Small intestine (tissue), 7 donors: ENCODE data around the gene ACOX3. TPM values are rescaled to one million over a fixed set of nuclear protein-coding genes. Genes with fewer than 3 reads are reported as not detected.
A peak's percentile ranks its signal among the peaks of the same experiment; 100 is the strongest.

Experiments used
- DNase-seq, 2 donors: peaks; one replicate each; pipeline versions ENCODE4 v3.0.0 to v3.0.0-alpha.2; 2013
- FAIRE-seq: peaks from 2 replicates; lab custom pipeline; 2012; peaks lifted over from hg19 to GRCh38; lab: Jason Lieb, UNC
- H3K27ac ChIP-seq, 3 donors: one replicate each; pipeline ENCODE4 v1.5.1; 2013; ENCODE audit warnings: low read length in 2 of 3, mild to moderate bottlenecking in 2 of 3, control low read depth in 1 of 3, inconsistent platforms in 1 of 3, low read depth in 1 of 3, moderate library complexity in 1 of 3
- H3K27me3 ChIP-seq, 3 donors: one replicate each; pipeline ENCODE4 v1.6.1; 2013; ENCODE audit warnings: low read length in 3 of 3, inconsistent platforms in 1 of 3; ENCODE audit not compliant: control insufficient read depth in 3 of 3, insufficient read depth in 3 of 3
- H3K36me3 ChIP-seq, 3 donors: one replicate each; pipeline ENCODE4 v1.6.1; 2013; ENCODE audit warnings: low read length in 3 of 3, inconsistent platforms in 1 of 3, low read depth in 1 of 3, mild to moderate bottlenecking in 1 of 3, moderate library complexity in 1 of 3; ENCODE audit not compliant: control insufficient read depth in 3 of 3, insufficient read depth in 2 of 3
- H3K4me1 ChIP-seq, 3 donors: one replicate each; pipeline ENCODE4 v1.6.1; 2013; ENCODE audit warnings: low read length in 2 of 3, inconsistent platforms in 1 of 3, low read depth in 1 of 3, mild to moderate bottlenecking in 1 of 3, moderate library complexity in 1 of 3; ENCODE audit not compliant: control insufficient read depth in 3 of 3, insufficient read depth in 2 of 3
- H3K4me3 ChIP-seq, 3 donors: one replicate each; pipeline ENCODE4 v1.5.1; 2013; ENCODE audit warnings: low read length in 3 of 3, control low read depth in 1 of 3, inconsistent platforms in 1 of 3, low read depth in 1 of 3, mild to moderate bottlenecking in 1 of 3, moderate library complexity in 1 of 3
- H3K9me3 ChIP-seq, 2 donors: one replicate each; pipeline ENCODE4 v1.6.1; 2013; ENCODE audit warnings: low read depth in 1 of 2, low read length in 1 of 2; ENCODE audit not compliant: control insufficient read depth in 2 of 2, insufficient read depth in 1 of 2
- WGBS, 3 donors: extraction: QIAGEN DNeasy Blood & Tissue Kit; methylation state at CpG; one replicate each; pipeline ENCODE4 v1.1.7; 2013; 5-methylcytosine and 5-hydroxymethylcytosine counted together
- polyA plus RNA-seq, 4 donors: library from polyadenylated mRNA; stranded (reverse) in 3 of 4; unstranded in 1 of 4; fragments of 200-250 nt in 3 of 4; fragments of 120-200 nt in 1 of 4; gene quantifications; one replicate each; pipeline versions ENCODE4 v1.2.1 to v1.2.3, GENCODE V29; 2013
- donor health status: healthy with polysubstance abuse.
- donor health status: control.
- donor health status: control.
- donor health status: Bipolar disorder and iron deficiency.
- donor health status: healthy.

Gene ACOX3
- polyA plus RNA-seq, 4 donors: 15.2 to 31.1 (median 23.6) TPM

DNA sequence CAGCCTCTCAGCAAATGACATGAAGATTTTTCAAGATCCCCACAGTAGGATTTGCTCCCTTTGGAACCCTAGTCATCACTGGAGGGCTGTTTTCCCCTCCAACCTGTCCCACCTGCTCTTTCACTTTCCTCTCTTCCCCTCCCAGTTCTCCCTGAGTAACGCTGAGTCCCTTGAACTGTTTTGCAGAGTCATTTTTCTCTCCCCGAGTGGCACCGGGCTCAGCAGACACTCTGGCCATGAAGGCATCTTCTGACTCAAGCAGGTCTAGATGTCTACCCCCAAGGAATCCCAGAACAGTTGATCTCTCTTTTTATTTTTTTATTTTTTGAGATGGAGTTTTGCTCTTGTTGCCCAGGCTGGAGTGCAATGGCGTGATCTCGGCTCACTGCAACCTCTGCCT is 118.8 kb downstream of the ACOX3 start:
- no peaks in the 10 kb centered on the region for H3K4me1 ChIP-seq
- H3K4me3 ChIP-seq: no peak overlapping the region
- no peak for DNase-seq
- WGBS, 3 donors: 74 to 75% (median 74%) methylated on average over 5 of the region's 5 CpGs
- H3K9me3 ChIP-seq: peaks cover 0 to 13% of the 10 kb centered on the region in 2 donors
- H3K27ac ChIP-seq: no peak overlapping the region
- no peak for FAIRE-seq
- no peaks in the 10 kb centered on the region for H3K36me3 ChIP-seq
- no peaks in the 10 kb centered on the region for H3K27me3 ChIP-seq

DNA sequence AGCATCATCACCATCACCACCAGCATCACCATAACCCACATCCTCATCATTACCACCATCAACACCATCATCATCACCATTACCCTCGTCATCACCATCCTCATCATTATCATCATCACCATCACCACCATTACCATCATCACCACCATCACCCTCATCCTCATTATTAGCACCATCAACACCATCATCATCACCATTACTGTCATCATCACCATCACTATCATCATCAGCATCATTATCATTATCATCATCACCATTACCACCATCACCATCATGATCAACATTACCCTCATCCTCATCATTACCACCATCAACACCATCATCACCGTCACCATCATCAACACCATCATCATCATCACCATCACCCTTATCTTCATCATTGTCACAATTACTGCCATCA is 119.3 kb downstream of the ACOX3 start:
- Histone ChIP-seq H3K36me3 (no peaks in the 10 kb centered on the region), H3K27me3 (no peaks in the 10 kb centered on the region), H3K4me3 (no peak overlapping the region), H3K27ac (no peak overlapping the region), H3K9me3 (peaks cover 0 to 11% of the 10 kb centered on the region in 2 donors), H3K4me1 (peaks cover 0 to 3% (median 0%) of the 10 kb centered on the region in 3 donors)
- no peak for DNase-seq
- 73 to 91% (median 89%) methylated on average over 2 of the region's 2 CpGs for WGBS, 3 donors
- FAIRE-seq: no peak

DNA sequence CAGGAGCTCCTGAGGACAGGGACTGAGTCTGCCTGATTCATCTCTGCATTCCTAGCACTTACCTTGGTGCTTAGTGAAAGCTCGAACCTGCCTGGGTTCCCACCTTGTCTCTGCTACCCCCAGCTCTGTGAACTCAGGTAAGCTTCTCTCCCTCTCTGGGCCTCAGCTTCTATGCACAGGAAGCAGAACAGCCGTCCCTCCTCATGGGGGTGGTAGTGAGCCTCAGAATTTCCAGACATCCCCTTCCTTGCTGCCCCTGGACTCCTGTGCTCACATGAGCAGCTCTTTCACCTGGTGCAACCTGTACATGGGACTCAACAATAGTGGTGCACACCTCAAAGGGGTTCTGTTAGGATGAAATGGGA is 120.2 kb downstream of the ACOX3 start:
- peaks cover 0 to 11% (median 0%) of the 10 kb centered on the region in 3 donors for H3K4me1 ChIP-seq
- WGBS, 3 donors: 73 to 82% (median 74%) methylated on average over 2 of the region's 2 CpGs
- DNase-seq (no peak), FAIRE-seq (no peak)
- no peaks in the 10 kb centered on the region for H3K27me3 ChIP-seq
- peaks cover 0 to 11% of the 10 kb centered on the region in 2 donors for H3K9me3 ChIP-seq
- H3K36me3 ChIP-seq: no peaks in the 10 kb centered on the region
- peak overlapping the region in 1 of 3 donors; percentile 46 for H3K27ac ChIP-seq
- no peak overlapping the region for H3K4me3 ChIP-seq

DNA sequence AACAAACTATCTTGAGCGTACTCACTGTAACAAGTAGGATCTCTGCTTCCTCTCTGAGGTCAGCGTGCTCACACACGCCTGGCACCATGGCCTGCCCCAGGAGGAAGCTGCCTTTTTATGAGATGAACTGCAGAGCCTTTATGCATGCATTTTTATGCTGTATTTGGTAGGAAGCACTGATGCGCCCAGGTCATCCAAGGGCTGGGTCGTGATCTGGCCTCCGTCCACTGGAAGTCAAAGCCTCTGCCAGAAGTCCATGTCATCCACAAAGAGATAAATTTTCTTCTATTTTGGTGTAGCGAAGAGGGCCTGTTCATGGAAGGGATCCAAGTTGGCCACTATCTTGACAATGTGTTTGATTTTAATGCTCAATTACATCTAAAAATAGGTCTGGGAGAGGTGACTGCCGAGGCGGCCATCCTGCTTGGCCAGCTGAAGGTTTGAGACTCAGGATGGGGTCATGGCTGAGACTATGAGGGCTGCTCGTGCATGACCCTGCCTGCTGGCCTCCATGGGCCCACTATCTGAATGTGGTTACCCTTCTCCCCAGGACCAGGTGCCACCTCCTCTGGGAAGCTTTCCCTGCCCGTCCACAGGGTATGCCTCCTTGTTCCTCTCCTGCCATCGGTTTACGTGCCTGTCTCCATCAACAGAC is 120.7 kb downstream of the ACOX3 start:
- Histone ChIP-seq H3K27ac (peak overlapping the region in 1 of 3 donors; percentile 46), H3K4me3 (no peak overlapping the region), H3K9me3 (peaks cover 0 to 11% of the 10 kb centered on the region in 2 donors), H3K36me3 (no peaks in the 10 kb centered on the region), H3K4me1 (peaks cover 0 to 14% (median 0%) of the 10 kb centered on the region in 3 donors), H3K27me3 (no peaks in the 10 kb centered on the region)
- WGBS, 3 donors: 60 to 82% (median 71%) methylated on average over 13 of the region's 13 CpGs
- DNase-seq (no peak), FAIRE-seq (no peak)

DNA sequence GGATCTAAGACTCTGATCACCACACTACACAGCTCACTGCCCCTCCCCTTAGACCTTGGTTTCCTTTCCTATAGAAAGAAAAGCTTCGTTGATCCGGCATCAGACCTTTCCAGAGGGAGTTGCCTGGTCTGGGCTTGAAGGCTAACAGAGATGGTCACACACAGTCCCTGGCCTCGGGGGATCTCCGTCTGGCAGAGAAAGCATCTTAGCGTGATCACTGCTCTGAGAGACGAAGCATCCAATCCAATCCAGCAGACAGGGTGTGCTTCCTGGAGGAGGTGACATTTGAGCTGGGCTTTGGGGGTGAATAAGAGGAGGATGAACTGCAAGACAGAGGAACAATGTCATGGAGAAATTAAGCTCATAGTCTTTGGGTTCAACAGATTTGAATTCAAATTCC is 121.5 kb downstream of the ACOX3 start:
- no peaks in the 10 kb centered on the region for H3K27me3 ChIP-seq
- FAIRE-seq (no peak), DNase-seq (no peak)
- H3K27ac ChIP-seq: no peak overlapping the region
- WGBS, 3 donors: 84 to 88% (median 84%) methylated on average over 6 of the region's 6 CpGs
- peaks cover 0 to 8% of the 10 kb centered on the region in 2 donors for H3K9me3 ChIP-seq
- H3K36me3 ChIP-seq: no peaks in the 10 kb centered on the region
- H3K4me3 ChIP-seq: no peak overlapping the region
- peaks cover 0 to 14% (median 0%) of the 10 kb centered on the region in 3 donors for H3K4me1 ChIP-seq

DNA sequence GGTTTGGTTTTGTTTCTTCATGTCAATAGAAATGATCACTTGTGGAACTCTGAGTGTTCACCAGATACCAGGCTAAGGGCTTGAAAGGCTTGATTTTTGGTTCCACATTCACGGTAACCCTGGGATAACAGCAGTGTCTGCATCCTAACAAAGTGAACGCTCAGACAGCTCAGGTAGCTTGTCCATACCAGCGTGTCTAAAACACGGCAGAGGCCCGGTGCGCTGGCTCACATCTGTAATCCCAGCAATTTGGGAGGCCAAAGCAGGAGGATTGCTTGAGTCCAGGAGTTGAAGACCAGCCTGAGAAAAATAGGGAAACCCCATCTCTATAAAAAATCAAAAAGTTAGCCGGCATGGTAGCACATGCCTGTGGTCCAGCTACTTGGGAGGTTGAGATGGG is 122.0 kb downstream of the ACOX3 start:
- no peak overlapping the region for H3K27ac ChIP-seq
- peaks cover 0 to 3% of the 10 kb centered on the region in 2 donors for H3K9me3 ChIP-seq
- peaks cover 0 to 14% (median 0%) of the 10 kb centered on the region in 3 donors for H3K4me1 ChIP-seq
- DNase-seq: no peak
- WGBS, 3 donors: 85 to 96% (median 93%) methylated on average over 7 of the region's 7 CpGs
- H3K36me3 ChIP-seq: no peaks in the 10 kb centered on the region
- no peaks in the 10 kb centered on the region for H3K27me3 ChIP-seq
- H3K4me3 ChIP-seq: no peak overlapping the region
- FAIRE-seq: no peak

DNA sequence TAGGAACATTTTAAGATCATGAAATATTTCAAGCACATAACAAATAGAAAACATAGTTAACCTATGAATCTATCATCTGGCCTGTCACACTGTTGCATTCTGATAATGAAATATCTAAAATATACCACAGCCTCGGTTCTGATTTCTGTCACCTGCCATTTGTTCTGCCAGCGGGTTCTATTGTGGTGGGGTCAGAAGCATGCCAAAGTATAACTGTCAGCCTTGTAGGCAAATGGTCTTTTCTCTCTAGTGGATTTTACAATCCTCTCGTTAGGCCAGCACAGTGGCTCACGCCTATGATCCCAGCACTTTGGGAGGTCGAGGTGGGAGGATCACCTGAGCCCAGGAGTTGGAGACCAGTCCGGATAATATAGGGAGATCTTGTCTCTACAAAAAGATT is 123.0 kb downstream of the ACOX3 start:
- Histone ChIP-seq H3K4me3 (no peak overlapping the region), H3K27me3 (no peaks in the 10 kb centered on the region), H3K4me1 (peaks cover 0 to 14% (median 0%) of the 10 kb centered on the region in 3 donors), H3K36me3 (no peaks in the 10 kb centered on the region), H3K27ac (no peak overlapping the region), H3K9me3 (peaks cover 0 to 2% of the 10 kb centered on the region in 2 donors)
- 73 to 90% (median 75%) methylated on average over 6 of the region's 6 CpGs for WGBS, 3 donors
- FAIRE-seq (no peak), DNase-seq (no peak)

DNA sequence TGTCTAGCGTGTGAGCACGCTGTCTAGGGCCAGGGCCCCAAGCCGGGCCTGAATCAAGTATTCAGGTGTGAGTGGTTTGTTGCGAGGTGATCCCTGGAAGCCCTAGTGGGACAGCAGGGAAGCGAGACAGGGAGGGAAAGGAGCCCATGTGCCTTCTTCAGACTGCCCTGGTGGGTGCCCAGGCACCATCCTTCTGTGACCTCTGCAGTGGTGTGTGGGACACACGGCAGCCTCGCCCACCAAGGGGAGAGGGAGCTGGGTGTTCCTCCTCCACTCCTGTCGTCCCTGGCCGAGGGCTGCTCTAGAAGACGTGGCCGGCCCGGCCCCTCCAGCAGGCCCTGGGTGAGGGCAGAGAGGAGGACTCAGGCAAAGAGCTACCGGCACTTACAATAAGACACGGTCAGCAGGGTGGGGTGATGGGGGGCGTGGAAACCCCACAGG is 123.6 kb downstream of the ACOX3 start:
- Histone ChIP-seq H3K36me3 (no peaks in the 10 kb centered on the region), H3K4me3 (no peak overlapping the region), H3K9me3 (peaks cover 0 to 6% of the 10 kb centered on the region in 2 donors), H3K4me1 (peaks cover 0 to 14% (median 0%) of the 10 kb centered on the region in 3 donors), H3K27me3 (no peaks in the 10 kb centered on the region), H3K27ac (no peak overlapping the region)
- WGBS, 3 donors: 86 to 92% (median 92%) methylated on average over 14 to 15 of the region's 15 CpGs
- no peak for FAIRE-seq
- no peak for DNase-seq
